Fibroblast of the conjunctiva (primary cell): ENCODE measurements around the gene TOR4A.

Source experiments
- DNase-seq: peaks from one replicate; pipeline ENCODE4 v3.0.0-alpha.2; 2010; ENCODE audit warnings: low read depth

TOR4A gene

GRCh38 chr9:137277329-137278041, at the start of gene TOR4A:
TSS of gene TOR4A (plus strand) at chr9:137277726. CDS start at chr9:137278690, 964 bp downstream.
- DNase-seq, result peak; percentile 55

GRCh38 chr9:137227853-137228505, 49.5 kb upstream of the TOR4A start:
- no peak for DNase-seq

- no peak for DNase-seq
These were observed 49.0 kb upstream of the TOR4A start for GRCh38 chr9:137228506-137228967.

- no peak for DNase-seq
These were observed 48.3 kb upstream of the TOR4A start for GRCh38 chr9:137228968-137229896.

GRCh38 chr9:137229903-137230704, 47.4 kb upstream of the TOR4A start:
- no peak for DNase-seq

- DNase-seq, result no peak
These were observed 46.7 kb upstream of the TOR4A start, which contains the start of gene SLC34A3 for GRCh38 chr9:137230705-137231371. TSS of gene SLC34A3 (plus strand) at chr9:137230901. CDS start at chr9:137231703, 802 bp downstream.

GRCh38 chr9:137231372-137232039, 46.0 kb upstream of the TOR4A start:
- DNase-seq, result no peak

GRCh38 chr9:137232101-137232500, 45.4 kb upstream of the TOR4A start:
- DNase-seq, result no peak

GRCh38 chr9:137232510-137232909, 45.0 kb upstream of the TOR4A start:
- DNase-seq, result no peak

GRCh38 chr9:137233143-137233980, 44.2 kb upstream of the TOR4A start:
- DNase-seq, result no peak

- DNase-seq, result no peak
These were observed 43.4 kb upstream of the TOR4A start for GRCh38 chr9:137234055-137234697.

GRCh38 chr9:137234758-137235423, 42.6 kb upstream of the TOR4A start:
- no peak for DNase-seq

- DNase-seq, result no peak
These were observed 41.9 kb upstream of the TOR4A start for GRCh38 chr9:137235424-137236237.

GRCh38 chr9:137236238-137236935, 41.1 kb upstream of the TOR4A start:
- peak; percentile 51 for DNase-seq

GRCh38 chr9:137236936-137237421, 40.5 kb upstream of the TOR4A start:
- DNase-seq, result no peak
